ENCODE results near the gene LMAN1L.
A peak's percentile ranks its signal among the peaks of the same experiment; 100 is the strongest.

LMAN1L gene

GRCh38 chr15:74809242-74809641 is 3.4 kb upstream of the LMAN1L start:
- TF ChIP-seq CTCF (IDR thresholded peaks at IDR 0.05) (no peak), ZFX (IDR thresholded peaks at IDR 0.05; ENCODE audit: borderline replicate concordance) (no peak)
- no peak overlapping the region for H3K27ac ChIP-seq

- H3K27ac ChIP-seq, result no peak overlapping the region
- TF ChIP-seq CTCF (IDR thresholded peaks at IDR 0.05) (no peak), ZFX (IDR thresholded peaks at IDR 0.05; ENCODE audit: borderline replicate concordance) (no peak)
Measured at GRCh38 chr15:74809956-74810355, 2.7 kb upstream of the LMAN1L start.

- H3K27ac ChIP-seq, result peak overlapping the region; percentile 75
- TF ChIP-seq CTCF (IDR thresholded peaks at IDR 0.05) (no peak), ZFX (IDR thresholded peaks at IDR 0.05; ENCODE audit: borderline replicate concordance) (no peak)
Measured at GRCh38 chr15:74815121-74815934, 2.7 kb downstream of the LMAN1L start.

GRCh38 chr15:74815961-74816360 is 3.3 kb downstream of the LMAN1L start:
- H3K27ac ChIP-seq, result peak overlapping the region; percentile 75

GRCh38 chr15:74816624-74817369 is 4.2 kb downstream of the LMAN1L start:
- peak overlapping the region; percentile 75 for H3K27ac ChIP-seq
- no peak for TF ChIP-seq ZFX (IDR thresholded peaks at IDR 0.05; ENCODE audit: borderline replicate concordance)
- no peak for TF ChIP-seq CTCF (IDR thresholded peaks at IDR 0.05)

More at GRCh38 chr15:74815961-74816360, 3.3 kb downstream of the LMAN1L start:
- TF ChIP-seq CTCF (IDR thresholded peaks at IDR 0.05) (no peak), ZFX (IDR thresholded peaks at IDR 0.05; ENCODE audit: borderline replicate concordance) (no peak)

- peak overlapping the region; percentile 75 for H3K27ac ChIP-seq
- TF ChIP-seq ZFX (IDR thresholded peaks at IDR 0.05; ENCODE audit: borderline replicate concordance) (no peak), CTCF (IDR thresholded peaks at IDR 0.05) (peak; percentile 44; the same call in 1 of the 2 replicates)
Measured at GRCh38 chr15:74817370-74817737, 4.7 kb downstream of the LMAN1L start.

- TF ChIP-seq CTCF (IDR thresholded peaks at IDR 0.05), result no peak
- no peak for TF ChIP-seq ZFX (IDR thresholded peaks at IDR 0.05; ENCODE audit: borderline replicate concordance)
- no peak overlapping the region for H3K27ac ChIP-seq
Measured at GRCh38 chr15:74820056-74820455, 7.4 kb downstream of the LMAN1L start.
